Tibial nerve (tissue), 4 donors: ENCODE results near the gene MN1. TPM values are rescaled to one million over a fixed set of nuclear protein-coding genes. Genes with fewer than 3 reads are reported as not detected.

Experiments
- DNase-seq, 2 donors: peaks; one replicate each; pipeline ENCODE4 v3.0.0-alpha.2; 2019; ENCODE audit warnings: low spot score in 2 of 2
- H3K27ac ChIP-seq, 4 donors: fragments of 200-600 bp; sonication (generic) in 3 of 4; one replicate each; pipeline ENCODE4 v1.5.1; 2017 to 2019; ENCODE audit warnings: mild to moderate bottlenecking in 1 of 4
- H3K27me3 ChIP-seq, 2 donors: fragments of 200-600 bp; sonication (generic) in 1 of 2; one replicate each; pipeline versions ENCODE4 v1.5.1 to v1.6.0; 2017 to 2019
- H3K36me3 ChIP-seq, 3 donors: fragments of 200-600 bp; sonication (generic); one replicate each; pipeline ENCODE4 v1.5.1; 2018 to 2019
- H3K4me1 ChIP-seq, 4 donors: fragments of 200-600 bp; sonication (generic) in 3 of 4; one replicate each; pipeline ENCODE4 v1.5.1; 2017 to 2019
- H3K4me3 ChIP-seq, 4 donors: fragments of 200-600 bp; sonication (generic) in 3 of 4; one replicate each; pipeline ENCODE4 v1.5.1; 2017 to 2019; ENCODE audit warnings: mild to moderate bottlenecking in 1 of 4, moderate library complexity in 1 of 4
- H3K9me3 ChIP-seq, 4 donors: fragments of 200-600 bp; sonication (generic) in 3 of 4; one replicate each; pipeline ENCODE4 v1.5.1; 2017 to 2019
- CTCF ChIP-seq, 5 experiments: fragments of 200-600 bp in 3 of 5; fragments of 450-650 bp in 2 of 5; sonication (generic) in 3 of 5; IDR thresholded peaks; one replicate each; pipeline ENCODE4 v1.5.1; 2016 to 2019; ENCODE audit warnings: antibody characterized with exemption in 5 of 5, mild to moderate bottlenecking in 3 of 5, moderate library complexity in 2 of 5
- EP300 ChIP-seq, 2 donors: sonication (generic); formaldehyde crosslinking; IDR thresholded peaks; one replicate each; pipeline ENCODE4 v1.6.1; 2017; ENCODE audit warnings: antibody characterized with exemption in 2 of 2, mild to moderate bottlenecking in 1 of 2
- POLR2A ChIP-seq, 2 donors: fragments of 450-650 bp; IDR thresholded peaks; one replicate each; pipeline ENCODE4 v1.6.1; 2017; ENCODE audit warnings: antibody characterized with exemption in 2 of 2, mild to moderate bottlenecking in 2 of 2, moderate library complexity in 2 of 2
- WGBS, 2 donors: methylation state at CpG; one replicate each; pipeline ENCODE4 v1.1.5; 2018; 5-methylcytosine and 5-hydroxymethylcytosine counted together
- total RNA-seq, 4 donors: library from RNA; depleted of rRNA; stranded (reverse); fragments of >200 nt; gene quantifications; one replicate each; pipeline ENCODE4 v1.1.0, GENCODE V29; 2016

The MN1 gene
- total RNA-seq, 4 donors from 2014 or later: 3.9 to 8.2 (median 6.0) TPM

- Histone ChIP-seq H3K27ac (no peak overlapping the region), H3K9me3 (peaks cover 0 to 9% (median 0%) of the 10 kb centered on the region in 4 donors), H3K4me3 (no peak overlapping the region), H3K27me3 (no peaks in the 10 kb centered on the region), H3K36me3 (peaks cover 0 to 20% (median 0%) of the 10 kb centered on the region in 3 donors), H3K4me1 (no peaks in the 10 kb centered on the region)
- TF ChIP-seq CTCF (IDR thresholded peaks at IDR 0.05) (no peak), POLR2A (IDR thresholded peaks at IDR 0.05) (no peak), EP300 (IDR thresholded peaks at IDR 0.05) (no peak)
- DNase-seq: no peak
- WGBS, 2 donors: 59 to 63% methylated on average over 6 of the region's 6 CpGs
These were observed 33.9 kb upstream of the MN1 start for GRCh38 chr22:27835446-27835845.

- no peak overlapping the region for H3K4me3 ChIP-seq
- no peaks in the 10 kb centered on the region for H3K27me3 ChIP-seq
- peaks cover 0 to 19% (median 0%) of the 10 kb centered on the region in 3 donors for H3K36me3 ChIP-seq
- DNase-seq: no peak
- TF ChIP-seq CTCF (IDR thresholded peaks at IDR 0.05): no peak
- TF ChIP-seq EP300 (IDR thresholded peaks at IDR 0.05): no peak
- no peak for TF ChIP-seq POLR2A (IDR thresholded peaks at IDR 0.05)
- H3K27ac ChIP-seq: no peak overlapping the region
- H3K4me1 ChIP-seq: no peaks in the 10 kb centered on the region
- peaks cover 0 to 9% (median 0%) of the 10 kb centered on the region in 4 donors for H3K9me3 ChIP-seq
- 86 to 92% methylated on average over 19 to 20 of the region's 20 CpGs for WGBS, 2 donors
These were observed 33.0 kb upstream of the MN1 start for GRCh38 chr22:27834364-27835185.

GRCh38 chr22:27833803-27834202 lies 32.2 kb upstream of the MN1 start:
- TF ChIP-seq CTCF (IDR thresholded peaks at IDR 0.05) (no peak), POLR2A (IDR thresholded peaks at IDR 0.05) (no peak), EP300 (IDR thresholded peaks at IDR 0.05) (no peak)
- Histone ChIP-seq H3K4me1 (no peaks in the 10 kb centered on the region), H3K36me3 (peaks cover 0 to 14% (median 0%) of the 10 kb centered on the region in 3 donors), H3K27me3 (no peaks in the 10 kb centered on the region), H3K4me3 (no peak overlapping the region), H3K27ac (no peak overlapping the region), H3K9me3 (peaks cover 0 to 9% (median 0%) of the 10 kb centered on the region in 4 donors)
- DNase-seq: no peak
- 86 to 88% methylated on average over 2 of the region's 2 CpGs for WGBS, 2 donors

GRCh38 chr22:27832606-27833005 lies 31.1 kb upstream of the MN1 start:
- no peak for DNase-seq
- H3K4me1 ChIP-seq: peaks cover 0 to 6% (median 0%) of the 10 kb centered on the region in 4 donors
- peaks cover 0 to 14% (median 0%) of the 10 kb centered on the region in 3 donors for H3K36me3 ChIP-seq
- H3K27ac ChIP-seq: no peak overlapping the region
- 70 to 83% methylated on average over 7 of the region's 7 CpGs for WGBS, 2 donors
- TF ChIP-seq CTCF (IDR thresholded peaks at IDR 0.05) (no peak), EP300 (IDR thresholded peaks at IDR 0.05) (no peak), POLR2A (IDR thresholded peaks at IDR 0.05) (no peak)
- H3K9me3 ChIP-seq: peaks cover 0 to 3% (median 0%) of the 10 kb centered on the region in 4 donors
- H3K27me3 ChIP-seq: no peaks in the 10 kb centered on the region
- no peak overlapping the region for H3K4me3 ChIP-seq

GRCh38 chr22:27829620-27830019 lies 28.1 kb upstream of the MN1 start:
- Histone ChIP-seq H3K27ac (no peak overlapping the region), H3K9me3 (no peaks in the 10 kb centered on the region), H3K36me3 (peaks cover 0 to 10% (median 0%) of the 10 kb centered on the region in 3 donors), H3K4me1 (peaks cover 0 to 12% (median 0%) of the 10 kb centered on the region in 4 donors), H3K4me3 (no peak overlapping the region), H3K27me3 (no peaks in the 10 kb centered on the region)
- DNase-seq: no peak
- no peak for TF ChIP-seq EP300 (IDR thresholded peaks at IDR 0.05)
- no peak for TF ChIP-seq POLR2A (IDR thresholded peaks at IDR 0.05)
- TF ChIP-seq CTCF (IDR thresholded peaks at IDR 0.05): no peak
- 78 to 85% methylated on average over 3 of the region's 3 CpGs for WGBS, 2 donors
